GM12878 (cell line): Measurements from ENCODE around the gene BLOC1S4.

Source experiments
- CBFB ChIP-seq: IDR thresholded peaks from 2 replicates; pipeline ENCODE4 v1.6.1; 2016; ENCODE audit warnings: antibody characterized with exemption, low read depth
- CREB1 ChIP-seq: IDR thresholded peaks from 2 replicates; pipeline ENCODE4 v1.6.1; 2012; ENCODE audit warnings: low read depth, mild to moderate bottlenecking, inconsistent platforms
- CTCF ChIP-seq, 3 experiments: IDR thresholded peaks in 2 of 3; conservative IDR thresholded peaks in 1 of 3; 2 replicates each; pipeline ENCODE4 v1.5.1; 2011; ENCODE audit warnings: low read depth in 3 of 3, low read length in 3 of 3, mild to moderate bottlenecking in 3 of 3, control low read depth in 2 of 3, moderate library complexity in 2 of 3, inconsistent platforms in 1 of 3, mixed read lengths in 1 of 3; ENCODE audit not compliant: control insufficient read depth in 2 of 3, insufficient read depth in 1 of 3; ENCODE audit errors: extremely low read depth in 1 of 3
- FOXK2 ChIP-seq: fragments of 450-650 bp; IDR thresholded peaks from 2 replicates; pipeline ENCODE4 v1.6.1; 2017; ENCODE audit warnings: mild to moderate bottlenecking, moderate library complexity
- PBX3 ChIP-seq: IDR thresholded peaks from 2 replicates; pipeline ENCODE4 v1.6.1; 2011; ENCODE audit warnings: mild to moderate bottlenecking, low read depth, low read length, moderate library complexity; ENCODE audit not compliant: insufficient replicate concordance
- PKNOX1 ChIP-seq: fragments of 450-650 bp; IDR thresholded peaks from 2 replicates; pipeline ENCODE4 v1.6.1; 2016; ENCODE audit warnings: mild to moderate bottlenecking
- SIN3A ChIP-seq: IDR thresholded peaks from 2 replicates; pipeline ENCODE4 v1.6.1; 2012; ENCODE audit warnings: low read depth, low read length, improper control_type of control experiment
- SP1 ChIP-seq: IDR thresholded peaks from one replicate; pipeline ENCODE4 v1.6.1; 2011; ENCODE audit warnings: low read depth, low read length
- STAT1 ChIP-seq: fragments of 450-650 bp; conservative IDR thresholded peaks from 2 replicates; pipeline ENCODE4 v1.6.1; 2014; ENCODE audit warnings: antibody characterized with exemption, mild to moderate bottlenecking

- TF ChIP-seq CTCF (IDR thresholded peaks at IDR 0.05 in 2 of 3, conservative IDR thresholded peaks at IDR 0.05 in 1 of 3; ENCODE audit: control insufficient read depth in 2 of 3, extremely low read depth in 1 of 3, insufficient read depth in 1 of 3, low read depth in 3 of 3, low read length in 3 of 3) (no peak), SP1 (no peak), FOXK2 (no peak), PKNOX1 (no peak), PBX3 (no peak), STAT1 (no peak), CREB1 (no peak), CBFB (no peak), SIN3A (no peak)
Observed at GRCh38 chr4:6715704-6716017, 313 bp upstream of the BLOC1S4 start.
